Measurements from ENCODE around the gene ADAMTSL2. TPM values are rescaled to one million over a fixed set of nuclear protein-coding genes. Genes with fewer than 3 reads are reported as not detected.

ADAMTSL2 gene
- total RNA-seq, 2 donors from 2014 or later, result 0.18 to 0.93 TPM

DNA sequence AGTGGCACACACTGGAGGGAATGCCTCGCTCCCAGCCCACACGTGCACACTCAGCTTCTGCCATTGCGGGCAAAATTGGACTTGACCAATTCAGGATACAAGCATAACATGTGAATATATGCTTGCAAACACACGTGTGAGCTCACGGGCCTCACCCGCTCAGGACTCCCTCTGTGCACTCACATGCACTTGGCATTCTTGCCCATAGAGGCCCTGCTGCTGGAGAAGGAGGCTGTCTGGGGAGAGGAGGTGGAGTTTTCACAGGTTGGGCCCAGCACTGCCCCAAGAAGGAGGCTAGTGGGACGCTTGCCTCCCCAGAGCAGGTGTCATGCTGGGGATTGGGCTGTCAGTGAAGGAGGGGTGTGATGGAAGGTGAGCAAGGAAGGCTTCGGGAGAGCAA, 11.4 kb upstream of the ADAMTSL2 start:
- no peak for DNase-seq
- Histone ChIP-seq H3K27ac (ENCODE audit: low read depth, low read length) (no peak overlapping the region), H3K9ac (ENCODE audit: extremely low read depth, low read length, poor library complexity, severe bottlenecking) (no peak overlapping the region), H3K4me3 (ENCODE audit: low read length) (no peak overlapping the region), H3K9me3 (ENCODE audit: control insufficient read depth, low read length) (no peaks in the 10 kb centered on the region), H3K4me1 (ENCODE audit: control insufficient read depth, insufficient read depth, low read length) (peaks cover 13% of the 10 kb centered on the region), H3K27me3 (ENCODE audit: control insufficient read depth, insufficient read depth, low read length, poor library complexity, severe bottlenecking) (no peaks in the 10 kb centered on the region), H3K36me3 (ENCODE audit: control insufficient read depth, insufficient read depth, low read length) (no peaks in the 10 kb centered on the region)
- Mint-ChIP-seq H3K36me3 (ENCODE audit: low read depth) (no peaks in the 10 kb centered on the region), H3K27ac (no peak overlapping the region), H3K4me1 (peaks cover 22% of the 10 kb centered on the region), H3K27me3 (ENCODE audit: insufficient read depth) (no peaks in the 10 kb centered on the region), H3K9me3 (no peaks in the 10 kb centered on the region), H3K4me3 (no peak overlapping the region)
- 86 to 91% methylated on average over 8 of the region's 8 CpGs for WGBS, 2 experiments (ENCODE audit: insufficient coverage in 1 of 2, insufficient read length in 1 of 2)
- TF ChIP-seq, protein P1, sequence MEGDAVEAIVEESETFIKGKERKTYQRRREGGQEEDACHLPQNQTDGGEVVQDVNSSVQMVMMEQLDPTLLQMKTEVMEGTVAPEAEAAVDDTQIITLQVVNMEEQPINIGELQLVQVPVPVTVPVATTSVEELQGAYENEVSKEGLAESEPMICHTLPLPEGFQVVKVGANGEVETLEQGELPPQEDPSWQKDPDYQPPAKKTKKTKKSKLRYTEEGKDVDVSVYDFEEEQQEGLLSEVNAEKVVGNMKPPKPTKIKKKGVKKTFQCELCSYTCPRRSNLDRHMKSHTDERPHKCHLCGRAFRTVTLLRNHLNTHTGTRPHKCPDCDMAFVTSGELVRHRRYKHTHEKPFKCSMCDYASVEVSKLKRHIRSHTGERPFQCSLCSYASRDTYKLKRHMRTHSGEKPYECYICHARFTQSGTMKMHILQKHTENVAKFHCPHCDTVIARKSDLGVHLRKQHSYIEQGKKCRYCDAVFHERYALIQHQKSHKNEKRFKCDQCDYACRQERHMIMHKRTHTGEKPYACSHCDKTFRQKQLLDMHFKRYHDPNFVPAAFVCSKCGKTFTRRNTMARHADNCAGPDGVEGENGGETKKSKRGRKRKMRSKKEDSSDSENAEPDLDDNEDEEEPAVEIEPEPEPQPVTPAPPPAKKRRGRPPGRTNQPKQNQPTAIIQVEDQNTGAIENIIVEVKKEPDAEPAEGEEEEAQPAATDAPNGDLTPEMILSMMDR (conservative IDR thresholded peaks at IDR 0.05), result peak; percentile 35

- no peaks in the 10 kb centered on the region for H3K27me3 Mint-ChIP-seq (ENCODE audit: insufficient read depth)
- Histone ChIP-seq H3K9me3 (ENCODE audit: control insufficient read depth, low read length) (no peaks in the 10 kb centered on the region), H3K9ac (ENCODE audit: extremely low read depth, low read length, poor library complexity, severe bottlenecking) (no peak overlapping the region), H3K4me1 (ENCODE audit: control insufficient read depth, insufficient read depth, low read length) (peaks cover 13% of the 10 kb centered on the region), H3K27ac (ENCODE audit: low read depth, low read length) (no peak overlapping the region), H3K27me3 (ENCODE audit: control insufficient read depth, insufficient read depth, low read length, poor library complexity, severe bottlenecking) (no peaks in the 10 kb centered on the region), H3K36me3 (ENCODE audit: control insufficient read depth, insufficient read depth, low read length) (no peaks in the 10 kb centered on the region), H3K4me3 (ENCODE audit: low read length) (no peak overlapping the region)
- H3K9me3 Mint-ChIP-seq, result no peaks in the 10 kb centered on the region
- no peak overlapping the region for H3K27ac Mint-ChIP-seq
- TF ChIP-seq, protein P1 (conservative IDR thresholded peaks at IDR 0.05), result no peak
- H3K4me1 Mint-ChIP-seq, result peaks cover 22% of the 10 kb centered on the region
- DNase-seq, result no peak
- no peak overlapping the region for H3K4me3 Mint-ChIP-seq
- no peaks in the 10 kb centered on the region for H3K36me3 Mint-ChIP-seq (ENCODE audit: low read depth)
- WGBS, 2 experiments (ENCODE audit: insufficient coverage in 1 of 2, insufficient read length in 1 of 2), result 78 to 91% methylated on average over 1 to 5 of the region's 5 CpGs
These were observed 10.4 kb upstream of the ADAMTSL2 start for GRCh38 chr9:133524146-133524545.

DNA sequence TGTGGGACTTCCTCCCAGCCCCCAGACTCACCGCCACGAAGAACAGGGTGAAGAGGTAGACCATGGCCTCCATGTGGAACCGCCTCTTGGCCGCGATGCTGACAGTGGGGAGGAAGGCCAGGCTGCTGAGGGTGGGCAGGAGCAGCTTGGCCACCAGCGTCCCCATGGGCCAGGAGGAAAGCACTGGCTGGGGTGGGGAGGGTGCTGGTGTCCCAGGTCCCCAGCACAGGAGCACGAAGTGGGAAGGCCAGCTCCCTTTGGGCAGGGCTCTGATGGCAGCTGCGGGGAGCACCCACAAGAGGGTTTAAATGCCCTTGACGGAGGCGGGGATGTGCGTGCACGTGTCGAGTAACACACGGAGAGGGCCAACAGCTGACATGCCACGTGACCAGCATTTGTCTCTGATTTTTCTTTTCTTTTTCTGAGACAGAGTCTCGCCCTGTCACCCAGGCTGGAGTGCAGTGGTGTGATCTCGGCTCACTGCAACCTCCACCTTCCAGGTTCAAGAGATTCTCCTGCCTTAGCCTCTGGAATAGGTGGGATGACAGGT, 9.8 kb upstream of the ADAMTSL2 start, which contains the start of gene MYMK:
Gene MYMK, minus strand, starts transcription at position 281 of the 550 bp plus-strand sequence. Its CDS starts 115 bp downstream, at position 166.
- Histone ChIP-seq H3K4me3 (ENCODE audit: low read length) (no peak within 1 kb of the TSS), H3K4me1 (ENCODE audit: control insufficient read depth, insufficient read depth, low read length) (peaks cover 13% of the 10 kb centered on the region), H3K9ac (ENCODE audit: extremely low read depth, low read length, poor library complexity, severe bottlenecking) (no peak within 1 kb of the TSS), H3K27me3 (ENCODE audit: control insufficient read depth, insufficient read depth, low read length, poor library complexity, severe bottlenecking) (no peaks in the 10 kb centered on the region), H3K27ac (ENCODE audit: low read depth, low read length) (no peak within 1 kb of the TSS), H3K9me3 (ENCODE audit: control insufficient read depth, low read length) (no peaks in the 10 kb centered on the region), H3K36me3 (ENCODE audit: control insufficient read depth, insufficient read depth, low read length) (no peaks in the 10 kb centered on the region)
- TF ChIP-seq, protein P1 (conservative IDR thresholded peaks at IDR 0.05), result no peak
- no peak within 1 kb of the TSS for H3K27ac Mint-ChIP-seq
- peaks cover 1% of the 10 kb centered on the region for H3K27me3 Mint-ChIP-seq (ENCODE audit: insufficient read depth)
- H3K9me3 Mint-ChIP-seq, result no peaks in the 10 kb centered on the region
- 94 to 99% methylated on average over 13 to 17 of the region's 17 CpGs for WGBS, 2 experiments (ENCODE audit: insufficient coverage in 1 of 2, insufficient read length in 1 of 2)
- H3K4me1 Mint-ChIP-seq, result peaks cover 22% of the 10 kb centered on the region
- no peak for DNase-seq
- H3K4me3 Mint-ChIP-seq, result no peak within 1 kb of the TSS
- no peaks in the 10 kb centered on the region for H3K36me3 Mint-ChIP-seq (ENCODE audit: low read depth)

All from endodermal cell (in vitro differentiated cells).